NCI-H748 (cell line): ENCODE measurements around the gene C9orf153.
"Not testable (repeated sequence)": the region's sequence is repeated elsewhere in the genome, so short reads cannot be mapped to it uniquely, and the experiment has no call there.

Source experiments
- DNase-seq: peaks from one replicate; lab custom pipeline; 2025; ENCODE audit not compliant: unreplicated experiment; lab: John Stamatoyannopoulos, UW

The C9orf153 gene

GRCh38 chr9:86193088-86193487, 66.4 kb downstream of the C9orf153 start:
- DNase-seq = no peak

- DNase-seq = not testable (repeated sequence)
These were observed 68.8 kb downstream of the C9orf153 start for GRCh38 chr9:86190700-86191099.

GRCh38 chr9:86187121-86187520, 72.3 kb downstream of the C9orf153 start:
- peak; percentile 91 for DNase-seq

- DNase-seq = no peak
These were observed 72.8 kb downstream of the C9orf153 start for GRCh38 chr9:86186696-86187095.

GRCh38 chr9:86185872-86186271, 73.6 kb downstream of the C9orf153 start:
- DNase-seq = no peak

GRCh38 chr9:86184138-86184524, 75.3 kb downstream of the C9orf153 start:
- DNase-seq = no peak

- DNase-seq = no peak
These were observed 76.0 kb downstream of the C9orf153 start for GRCh38 chr9:86183229-86184137.

- no peak for DNase-seq
These were observed 77.8 kb downstream of the C9orf153 start for GRCh38 chr9:86181379-86182315.

GRCh38 chr9:86178503-86178902, 81.0 kb downstream of the C9orf153 start:
- DNase-seq = no peak

GRCh38 chr9:86177995-86178394, 81.5 kb downstream of the C9orf153 start:
- DNase-seq = no peak

- peak; percentile 90 for DNase-seq
These were observed 83.0 kb downstream of the C9orf153 start for GRCh38 chr9:86176468-86176867.

- DNase-seq = peak; percentile 84
These were observed 83.6 kb downstream of the C9orf153 start for GRCh38 chr9:86175743-86176456.

- DNase-seq = peak; percentile 25
These were observed 84.2 kb downstream of the C9orf153 start for GRCh38 chr9:86175223-86175622.
